GM23248 (cell line): Measurements from ENCODE around the gene NAA10.

Experiments used
- EZH2 ChIP-seq: fragments of 200-600 bp; sonication (generic); IDR thresholded peaks from 2 replicates; pipeline ENCODE4 v1.6.1; 2018; ENCODE audit warnings: antibody characterized with exemption, mild to moderate bottlenecking; ENCODE audit not compliant: insufficient read depth, poor library complexity, severe bottlenecking
- EZH2phosphoT487 ChIP-seq: fragments of 200-600 bp; sonication (generic); IDR thresholded peaks from 2 replicates; pipeline ENCODE4 v1.6.1; 2018; ENCODE audit warnings: antibody characterized with exemption, moderate library complexity, mild to moderate bottlenecking, low read depth; ENCODE audit not compliant: insufficient read depth

DNA sequence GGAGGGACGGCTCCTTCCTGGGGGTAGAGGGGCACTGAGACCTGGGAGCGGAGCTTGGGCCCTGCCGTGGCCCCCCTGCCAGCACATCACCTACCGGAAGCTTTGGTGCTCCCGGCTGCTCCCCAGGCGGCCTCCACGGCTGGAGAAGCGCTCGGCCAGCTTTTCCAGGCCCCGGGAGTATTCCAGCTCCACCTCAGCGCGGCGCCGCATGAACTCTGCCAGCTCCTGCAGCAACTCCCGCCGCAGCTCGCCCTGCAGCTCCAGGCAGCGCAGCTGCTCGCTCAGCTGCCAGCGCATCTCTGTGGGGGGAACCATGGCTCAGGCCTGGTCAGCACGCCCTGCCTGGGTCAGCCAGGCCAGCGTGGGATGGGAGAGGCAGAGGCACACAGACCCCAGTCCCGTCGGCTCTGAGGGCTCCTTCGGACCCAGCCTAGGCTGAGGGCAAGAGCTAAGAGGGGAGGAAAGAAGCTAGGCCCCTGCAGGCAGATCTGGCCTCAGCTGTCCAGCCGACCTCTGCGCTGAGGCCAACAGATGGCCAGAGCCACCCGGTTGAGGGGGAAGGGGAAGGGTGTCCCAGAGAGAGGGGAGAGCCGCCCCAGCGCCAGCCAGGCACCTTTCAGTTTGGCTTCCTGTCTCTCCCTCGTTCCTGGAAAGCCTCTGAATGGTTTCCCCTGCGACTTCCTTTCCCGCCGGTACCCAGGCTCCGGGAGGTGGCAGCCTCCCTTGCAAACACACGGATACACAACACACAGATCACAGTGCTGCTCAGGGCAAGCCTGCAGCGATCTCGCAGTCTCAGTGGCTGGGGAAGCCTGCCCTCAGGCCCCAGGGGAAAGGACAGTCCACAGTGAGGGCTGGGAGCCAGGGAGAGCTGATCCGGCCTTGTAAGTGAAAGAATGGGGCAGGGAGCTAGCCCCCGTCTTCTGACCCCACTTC, 13.1 kb downstream of the NAA10 start:
- TF ChIP-seq EZH2 (no peak), EZH2phosphoT487 (no peak)
